Stimulated activated CD4-positive, alpha-beta T cell treated with anti-CD3 and anti-CD28 coated beads, Interleukin-2, amount 100 ng/mL, for 24 hours (primary cell): Measurements from ENCODE around the gene PEPD.

Experiments used
- DNase-seq, 2 donors: peaks; one replicate each; pipeline ENCODE4 v3.0.0-alpha.2; 2020

Gene PEPD

GRCh38 chr19:33456076-33456844 lies 65.3 kb downstream of the PEPD start:
- no peak for DNase-seq

GRCh38 chr19:33453265-33453664 lies 68.3 kb downstream of the PEPD start:
- DNase-seq = no peak

- DNase-seq = no peak
These were observed 70.9 kb downstream of the PEPD start for GRCh38 chr19:33450689-33451088.

- DNase-seq = no peak
These were observed 71.8 kb downstream of the PEPD start for GRCh38 chr19:33449799-33450198.

- no peak for DNase-seq
These were observed 73.5 kb downstream of the PEPD start for GRCh38 chr19:33448159-33448516.

GRCh38 chr19:33447336-33448158 lies 74.0 kb downstream of the PEPD start:
- no peak for DNase-seq

GRCh38 chr19:33446330-33447293 lies 75.0 kb downstream of the PEPD start:
- no peak for DNase-seq

GRCh38 chr19:33445442-33446329 lies 75.9 kb downstream of the PEPD start:
- no peak for DNase-seq

- DNase-seq = no peak
These were observed 76.8 kb downstream of the PEPD start for GRCh38 chr19:33444562-33445441.

- DNase-seq = no peak
These were observed 77.7 kb downstream of the PEPD start for GRCh38 chr19:33443638-33444561.

GRCh38 chr19:33442706-33443105 lies 78.9 kb downstream of the PEPD start:
- DNase-seq = no peak

GRCh38 chr19:33441828-33442227 lies 79.8 kb downstream of the PEPD start:
- no peak for DNase-seq

GRCh38 chr19:33441277-33441699 lies 80.3 kb downstream of the PEPD start:
- no peak for DNase-seq

- no peak for DNase-seq
These were observed 80.9 kb downstream of the PEPD start for GRCh38 chr19:33440682-33441081.

- DNase-seq = no peak
These were observed 81.3 kb downstream of the PEPD start for GRCh38 chr19:33440241-33440640.

GRCh38 chr19:33438987-33439781 lies 82.4 kb downstream of the PEPD start:
- no peak for DNase-seq

- DNase-seq = no peak
These were observed 83.5 kb downstream of the PEPD start for GRCh38 chr19:33437821-33438671.

- DNase-seq = no peak
These were observed 84.2 kb downstream of the PEPD start for GRCh38 chr19:33437393-33437820.
